Measurements from ENCODE around the gene BDKRB1.

GRCh38 chr14:96221841-96222240 is 34.2 kb upstream of the BDKRB1 start:
- TF ChIP-seq CTCF (IDR thresholded peaks at IDR 0.05; ENCODE audit: low read depth, low read length) (no peak), EZH2phosphoT487 (IDR thresholded peaks at IDR 0.05; ENCODE audit: low read depth) (no peak)

Measured in OCI-LY3 (cell line).